Ovary (tissue), 3 donors: ENCODE data around the gene CACNB4.

Experiments used
- EP300 ChIP-seq: sonication (generic); formaldehyde crosslinking; IDR thresholded peaks from one replicate; pipeline ENCODE4 v1.6.1; 2017; ENCODE audit warnings: antibody characterized with exemption
- POLR2A ChIP-seq: fragments of 450-650 bp; IDR thresholded peaks from one replicate; pipeline ENCODE4 v1.6.1; 2017; ENCODE audit warnings: antibody characterized with exemption, mild to moderate bottlenecking, moderate library complexity
- TF ChIP-seq, protein P1 (sequence below), 3 donors: fragments of 450-650 bp in 2 of 3; fragments of 200-600 bp in 1 of 3; IDR thresholded peaks; one replicate each; pipeline versions ENCODE4 v1.5.1 to v1.8.0; 2016 to 2022; ENCODE audit warnings: antibody characterized with exemption in 3 of 3, mild to moderate bottlenecking in 1 of 3
- donor health status: DM: no; HTN: no; CAD: no.

DNA sequence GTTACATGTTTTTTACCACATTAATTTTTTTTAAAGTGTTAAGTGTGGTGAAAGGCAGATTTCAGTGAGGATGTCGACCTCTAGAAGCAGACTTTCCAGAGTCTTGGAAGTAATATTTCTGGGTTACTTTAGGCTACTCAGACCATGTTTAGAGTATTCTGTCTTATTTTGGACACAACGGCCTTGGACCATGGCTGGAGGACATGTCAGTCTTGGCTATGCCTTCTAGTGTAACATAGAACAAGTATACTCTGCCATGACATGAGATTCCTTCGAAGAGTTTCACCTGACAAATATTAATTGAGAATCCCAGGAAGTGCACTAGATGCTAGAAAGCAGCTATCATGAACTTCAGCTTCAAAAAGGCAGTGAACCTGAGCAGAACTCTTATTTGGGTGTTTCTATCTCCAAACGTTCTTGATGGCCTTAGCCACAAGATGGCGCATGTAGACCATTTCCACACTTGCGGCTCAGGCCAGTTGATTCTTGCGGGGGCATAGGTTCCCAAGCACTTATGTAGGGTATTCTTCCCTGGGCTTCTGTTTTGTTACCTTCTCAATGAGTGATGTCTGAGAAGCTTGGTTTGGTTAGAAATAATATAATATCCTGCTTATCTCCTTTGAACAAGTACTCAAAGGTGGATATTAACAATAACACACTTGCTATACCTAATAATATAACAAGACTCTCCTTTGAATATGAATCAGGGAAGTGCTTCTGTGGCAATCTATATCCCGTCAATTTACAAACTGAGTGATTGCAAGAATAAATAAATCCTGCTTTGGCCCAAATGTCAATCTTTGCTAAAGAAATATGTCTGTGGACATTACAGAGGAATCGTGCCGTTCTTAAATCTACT lies 62.0 kb downstream of the CACNB4 start:
- TF ChIP-seq, protein P1, sequence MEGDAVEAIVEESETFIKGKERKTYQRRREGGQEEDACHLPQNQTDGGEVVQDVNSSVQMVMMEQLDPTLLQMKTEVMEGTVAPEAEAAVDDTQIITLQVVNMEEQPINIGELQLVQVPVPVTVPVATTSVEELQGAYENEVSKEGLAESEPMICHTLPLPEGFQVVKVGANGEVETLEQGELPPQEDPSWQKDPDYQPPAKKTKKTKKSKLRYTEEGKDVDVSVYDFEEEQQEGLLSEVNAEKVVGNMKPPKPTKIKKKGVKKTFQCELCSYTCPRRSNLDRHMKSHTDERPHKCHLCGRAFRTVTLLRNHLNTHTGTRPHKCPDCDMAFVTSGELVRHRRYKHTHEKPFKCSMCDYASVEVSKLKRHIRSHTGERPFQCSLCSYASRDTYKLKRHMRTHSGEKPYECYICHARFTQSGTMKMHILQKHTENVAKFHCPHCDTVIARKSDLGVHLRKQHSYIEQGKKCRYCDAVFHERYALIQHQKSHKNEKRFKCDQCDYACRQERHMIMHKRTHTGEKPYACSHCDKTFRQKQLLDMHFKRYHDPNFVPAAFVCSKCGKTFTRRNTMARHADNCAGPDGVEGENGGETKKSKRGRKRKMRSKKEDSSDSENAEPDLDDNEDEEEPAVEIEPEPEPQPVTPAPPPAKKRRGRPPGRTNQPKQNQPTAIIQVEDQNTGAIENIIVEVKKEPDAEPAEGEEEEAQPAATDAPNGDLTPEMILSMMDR (IDR thresholded peaks at IDR 0.05) = peak; percentile 33 to 60 (median 57)
- TF ChIP-seq POLR2A = no peak
- TF ChIP-seq EP300 = no peak
